Fibroblast of lung (primary cell): Measurements from ENCODE around the gene PSKH1. TPM values are rescaled to one million over a fixed set of nuclear protein-coding genes. Genes with fewer than 3 reads are reported as not detected.

ENCODE experiments used
- DNase-seq, 2 donors: peaks; one replicate each; pipeline versions ENCODE4 v3.0.0 to v3.0.0-alpha.2; 2010; ENCODE audit warnings: low read depth in 2 of 2
- H2AFZ ChIP-seq: 2 replicates; pipeline ENCODE4 v1.5.1; 2012; ENCODE audit warnings: low read length, control low read depth, inconsistent platforms
- H3K27ac ChIP-seq: 2 replicates; pipeline ENCODE4 v1.5.1; 2011; ENCODE audit warnings: low read length, control low read depth; ENCODE audit not compliant: insufficient read depth
- H3K27me3 ChIP-seq: 2 replicates; pipeline ENCODE4 v1.5.1; 2011; ENCODE audit warnings: mild to moderate bottlenecking, low read length; ENCODE audit not compliant: control insufficient read depth, insufficient read depth
- H3K36me3 ChIP-seq: 2 replicates; pipeline ENCODE4 v1.5.1; 2011; ENCODE audit warnings: low read length; ENCODE audit not compliant: control insufficient read depth, insufficient read depth
- H3K4me1 ChIP-seq: 2 replicates; pipeline ENCODE4 v1.5.1; 2011; ENCODE audit warnings: low read length; ENCODE audit not compliant: control insufficient read depth, insufficient read depth; ENCODE audit errors: extremely low read depth
- H3K4me2 ChIP-seq: 2 replicates; pipeline ENCODE4 v1.5.1; 2011; ENCODE audit warnings: low read length, control low read depth; ENCODE audit not compliant: insufficient read depth; ENCODE audit errors: extremely low read depth
- H3K4me3 ChIP-seq, 4 experiments: fragments of 200-600 bp in 1 of 4; sonication (generic) in 1 of 4; replicated peaks in 1 of 4; 2 replicates each; pipeline ENCODE4 v1.5.1; 2011 to 2016; ENCODE audit warnings: low read length in 4 of 4, low read depth in 3 of 4, mild to moderate bottlenecking in 3 of 4, control low read depth in 2 of 4, inconsistent platforms in 1 of 4, mixed read lengths in 1 of 4; ENCODE audit not compliant: insufficient read depth in 1 of 4; ENCODE audit errors: control extremely low read depth in 1 of 4
- H3K79me2 ChIP-seq: 2 replicates; pipeline ENCODE4 v1.5.1; 2012; ENCODE audit warnings: mild to moderate bottlenecking, low read length, inconsistent platforms; ENCODE audit not compliant: control insufficient read depth, insufficient read depth
- H3K9ac ChIP-seq: 2 replicates; pipeline ENCODE4 v1.5.1; 2011; ENCODE audit warnings: mild to moderate bottlenecking, low read length, control low read depth; ENCODE audit not compliant: insufficient read depth
- H3K9me3 ChIP-seq: 2 replicates; pipeline ENCODE4 v1.5.1; 2012; ENCODE audit warnings: low read depth, low read length; ENCODE audit not compliant: control insufficient read depth, insufficient read depth
- H4K20me1 ChIP-seq: 2 replicates; pipeline ENCODE4 v1.5.1; 2011; ENCODE audit warnings: low read length; ENCODE audit not compliant: control insufficient read depth, insufficient read depth; ENCODE audit errors: extremely low read depth
- EZH2 ChIP-seq: IDR thresholded peaks from 2 replicates; pipeline ENCODE4 v1.5.1; 2012; ENCODE audit warnings: low read length, control low read depth, mild to moderate bottlenecking; ENCODE audit errors: missing control alignments
- polyA plus RNA-seq, 2 donors: library from polyadenylated mRNA; depleted of rRNA in 1 of 2; stranded (reverse) in 1 of 2; unstranded in 1 of 2; fragments of >200 nt; gene quantifications; 2 replicates each; pipeline ENCODE4 v1.2.1, GENCODE V29; 2011 to 2012; ENCODE audit warnings: missing spikeins in 1 of 2
- total RNA-seq: library from RNA; depleted of rRNA; stranded (reverse); fragments of >200 nt; gene quantifications from 2 replicates; pipeline ENCODE4 v1.2.1, GENCODE V29; 2014
- TF ChIP-seq, protein P1 (sequence below), 2 donors: IDR thresholded peaks in 1 of 2; conservative IDR thresholded peaks in 1 of 2; 1 replicate in 1 of 2; 2 replicates in 1 of 2; pipeline ENCODE4 v1.5.1; 2011 to 2012; ENCODE audit warnings: low read length in 2 of 2, control low read depth in 1 of 2, inconsistent platforms in 1 of 2, low read depth in 1 of 2, mild to moderate bottlenecking in 1 of 2

Gene PSKH1
- total and polyA plus RNA-seq, 2 donors (not counting 1 experiment from before 2014, with no cell fraction given) = 13.4 to 15.4 TPM

DNA sequence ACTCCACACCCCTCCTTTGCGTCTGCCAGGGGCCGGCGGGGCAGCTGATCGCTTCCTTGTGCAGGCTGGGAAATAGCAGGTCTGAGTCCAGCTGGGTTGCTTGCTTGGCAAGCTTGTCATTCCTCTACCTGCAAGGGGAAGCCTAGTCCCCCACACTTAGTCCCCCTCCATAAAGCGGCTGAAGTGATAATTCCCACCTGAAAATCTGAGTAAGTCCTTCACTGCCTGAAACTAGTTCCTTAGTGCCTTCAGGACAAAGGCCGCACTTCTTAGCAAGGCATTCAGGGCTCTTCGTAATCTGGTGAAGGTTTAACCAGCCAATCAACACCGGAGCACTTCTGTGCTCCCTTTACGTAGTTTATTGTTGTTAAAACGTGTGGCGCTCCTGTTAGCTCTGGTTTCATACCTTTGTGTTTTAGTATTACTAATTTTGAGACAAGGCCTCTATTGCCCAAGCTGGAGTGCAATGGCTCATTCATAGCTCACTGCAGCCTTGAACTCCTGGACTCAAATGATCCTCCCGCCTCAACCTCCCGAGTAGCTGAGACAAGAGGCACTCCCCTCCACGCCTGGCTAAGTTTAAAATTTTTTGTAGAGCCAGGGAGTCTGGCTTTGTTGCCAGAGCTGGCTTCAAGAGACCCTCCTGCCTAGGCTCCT is 817 bp downstream of the PSKH1 start:
- Histone ChIP-seq H3K27me3 (no peaks in the 10 kb centered on the region), H3K4me1 (peaks cover 6% of the 10 kb centered on the region), H3K27ac (peak overlapping the region; percentile 97), H3K4me2 (peak overlapping the region; percentile 98), H2AFZ (peak overlapping the region; percentile 81), H3K4me3 (peak overlapping the region; percentile 82 to 99 (median 97)), H3K9me3 (no peaks in the 10 kb centered on the region), H3K79me2 (peaks cover 29% of the 10 kb centered on the region), H3K9ac (peak overlapping the region; percentile 100), H3K36me3 (no peaks in the 10 kb centered on the region), H4K20me1 (no peaks in the 10 kb centered on the region)
- TF ChIP-seq EZH2 = no peak
- TF ChIP-seq, protein P1, sequence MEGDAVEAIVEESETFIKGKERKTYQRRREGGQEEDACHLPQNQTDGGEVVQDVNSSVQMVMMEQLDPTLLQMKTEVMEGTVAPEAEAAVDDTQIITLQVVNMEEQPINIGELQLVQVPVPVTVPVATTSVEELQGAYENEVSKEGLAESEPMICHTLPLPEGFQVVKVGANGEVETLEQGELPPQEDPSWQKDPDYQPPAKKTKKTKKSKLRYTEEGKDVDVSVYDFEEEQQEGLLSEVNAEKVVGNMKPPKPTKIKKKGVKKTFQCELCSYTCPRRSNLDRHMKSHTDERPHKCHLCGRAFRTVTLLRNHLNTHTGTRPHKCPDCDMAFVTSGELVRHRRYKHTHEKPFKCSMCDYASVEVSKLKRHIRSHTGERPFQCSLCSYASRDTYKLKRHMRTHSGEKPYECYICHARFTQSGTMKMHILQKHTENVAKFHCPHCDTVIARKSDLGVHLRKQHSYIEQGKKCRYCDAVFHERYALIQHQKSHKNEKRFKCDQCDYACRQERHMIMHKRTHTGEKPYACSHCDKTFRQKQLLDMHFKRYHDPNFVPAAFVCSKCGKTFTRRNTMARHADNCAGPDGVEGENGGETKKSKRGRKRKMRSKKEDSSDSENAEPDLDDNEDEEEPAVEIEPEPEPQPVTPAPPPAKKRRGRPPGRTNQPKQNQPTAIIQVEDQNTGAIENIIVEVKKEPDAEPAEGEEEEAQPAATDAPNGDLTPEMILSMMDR (conservative IDR thresholded peaks at IDR 0.05 in 1 of 2, IDR thresholded peaks at IDR 0.05 in 1 of 2; ENCODE audit: low read depth in 1 of 2, low read length in 2 of 2) = no peak
- peak in 1 of 2 donors; percentile 24 for DNase-seq

DNA sequence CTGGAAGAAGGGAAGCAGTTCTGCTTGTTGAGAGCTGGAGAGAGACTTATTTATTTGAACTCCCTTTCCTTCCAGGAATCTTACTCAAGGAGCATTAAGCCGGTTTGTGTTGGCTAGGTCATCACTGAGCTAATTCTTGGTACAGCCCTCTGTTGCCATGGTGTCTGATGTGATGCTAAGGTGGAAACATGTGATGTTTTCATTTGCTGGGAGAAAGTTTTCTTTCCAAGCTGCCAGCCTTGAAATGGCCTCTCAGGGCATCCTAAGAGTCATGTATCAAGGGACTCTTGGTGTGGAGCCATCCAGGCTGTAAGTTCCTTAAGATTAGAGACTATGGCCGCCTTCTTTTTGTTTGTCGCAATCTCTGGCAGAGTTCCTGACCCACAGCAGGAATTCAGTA is 4.2 kb downstream of the PSKH1 start:
- no peak overlapping the region for H3K9ac ChIP-seq
- H3K9me3 ChIP-seq = no peaks in the 10 kb centered on the region
- DNase-seq = peak in 1 of 2 donors; percentile 57
- H4K20me1 ChIP-seq = no peaks in the 10 kb centered on the region
- H3K36me3 ChIP-seq = no peaks in the 10 kb centered on the region
- no peak for TF ChIP-seq EZH2
- H3K27ac ChIP-seq = no peak overlapping the region
- no peaks in the 10 kb centered on the region for H3K27me3 ChIP-seq
- H2AFZ ChIP-seq = no peak overlapping the region
- H3K79me2 ChIP-seq = peaks cover 35% of the 10 kb centered on the region
- no peak overlapping the region for H3K4me2 ChIP-seq
- peaks cover 6% of the 10 kb centered on the region for H3K4me1 ChIP-seq
- no peak overlapping the region for H3K4me3 ChIP-seq

DNA sequence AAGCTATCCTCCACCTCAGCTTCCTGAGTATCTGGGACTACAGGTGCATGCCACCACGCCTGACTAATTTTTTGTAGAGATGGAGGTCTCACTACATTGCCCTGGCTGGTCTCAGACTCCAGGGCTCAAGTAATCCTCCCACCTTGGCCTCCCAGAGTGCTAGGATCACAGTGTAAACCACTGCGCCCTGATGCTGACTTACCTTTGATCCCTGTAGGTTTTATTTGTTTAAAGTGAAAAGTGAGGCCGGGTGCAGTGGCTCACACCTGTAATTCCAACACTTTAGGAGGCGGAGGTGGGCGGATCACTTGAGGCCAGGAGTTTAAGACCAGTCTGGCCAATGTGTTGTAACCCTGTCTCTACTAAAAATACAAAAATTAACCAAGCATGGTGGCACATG is 8.7 kb downstream of the PSKH1 start:
- Histone ChIP-seq H3K36me3 (no peaks in the 10 kb centered on the region), H4K20me1 (no peaks in the 10 kb centered on the region), H3K4me1 (no peaks in the 10 kb centered on the region), H3K27ac (no peak overlapping the region), H3K4me3 (no peak overlapping the region), H3K79me2 (peaks cover 12% of the 10 kb centered on the region), H3K4me2 (no peak overlapping the region), H2AFZ (no peak overlapping the region), H3K27me3 (no peaks in the 10 kb centered on the region), H3K9me3 (no peaks in the 10 kb centered on the region), H3K9ac (no peak overlapping the region)
- DNase-seq = no peak
- no peak for TF ChIP-seq EZH2
- TF ChIP-seq, protein P1 (conservative IDR thresholded peaks at IDR 0.05 in 1 of 2, IDR thresholded peaks at IDR 0.05 in 1 of 2; ENCODE audit: low read depth in 1 of 2, low read length in 2 of 2) = no peak
